Mesendoderm (in vitro differentiated cells): ENCODE data around the gene SPATA6.
A peak's percentile ranks its signal among the peaks of the same experiment; 100 is the strongest.

Source experiments
- DNase-seq: peaks from one replicate; pipeline ENCODE4 v3.0.0; 2013
- H2AK5ac ChIP-seq: 2 replicates; pipeline ENCODE4 v1.6.1; 2013; ENCODE audit warnings: low read length, inconsistent platforms
- H2BK120ac ChIP-seq: 2 replicates; pipeline ENCODE4 v1.6.1; 2013; ENCODE audit warnings: low read depth, mild to moderate bottlenecking, low read length, moderate library complexity, mixed read lengths
- H2BK15ac ChIP-seq: replicated peaks from 2 replicates; pipeline ENCODE4 v1.6.1; 2013; ENCODE audit warnings: low read depth, mild to moderate bottlenecking, moderate library complexity
- H2BK5ac ChIP-seq: 2 replicates; pipeline ENCODE4 v1.6.1; 2013; ENCODE audit warnings: low read length, inconsistent platforms
- H3K18ac ChIP-seq: 2 replicates; pipeline ENCODE4 v1.6.1; 2013; ENCODE audit warnings: mild to moderate bottlenecking, low read length, mixed read lengths
- H3K23ac ChIP-seq: one replicate; pipeline ENCODE4 v1.6.1; 2013; ENCODE audit warnings: low read length
- H3K27ac ChIP-seq: 2 replicates; pipeline ENCODE4 v1.5.1; 2013; ENCODE audit warnings: low read depth, mild to moderate bottlenecking, inconsistent platforms, low read length, moderate library complexity
- H3K27me3 ChIP-seq: 2 replicates; pipeline ENCODE4 v1.6.1; 2013; ENCODE audit warnings: low read length, control low read depth, mild to moderate bottlenecking, inconsistent platforms; ENCODE audit not compliant: insufficient read depth, poor library complexity
- H3K36me3 ChIP-seq: 2 replicates; pipeline ENCODE4 v1.6.1; 2013; ENCODE audit warnings: low read length, inconsistent platforms; ENCODE audit not compliant: control insufficient read depth, insufficient read depth
- H3K4ac ChIP-seq: one replicate; pipeline ENCODE4 v1.6.1; 2013; ENCODE audit warnings: low read depth, mild to moderate bottlenecking, low read length, moderate library complexity
- H3K4me1 ChIP-seq: 2 replicates; pipeline ENCODE4 v1.6.1; 2013; ENCODE audit warnings: low read depth, low read length, inconsistent platforms; ENCODE audit not compliant: control insufficient read depth
- H3K4me2 ChIP-seq: 2 replicates; pipeline ENCODE4 v1.6.1; 2013; ENCODE audit warnings: low read length
- H3K4me3 ChIP-seq: 2 replicates; pipeline ENCODE4 v1.5.1; 2013; ENCODE audit warnings: mild to moderate bottlenecking, low read length
- H3K56ac ChIP-seq: one replicate; pipeline ENCODE4 v1.6.1; 2013; ENCODE audit warnings: low read length
- H3K79me1 ChIP-seq: 2 replicates; pipeline ENCODE4 v1.6.1; 2013; ENCODE audit warnings: low read length, inconsistent platforms
- H3K79me2 ChIP-seq: 2 replicates; pipeline ENCODE4 v1.6.1; 2013; ENCODE audit warnings: mild to moderate bottlenecking, low read length; ENCODE audit not compliant: control insufficient read depth, insufficient read depth
- H3K9ac ChIP-seq: 2 replicates; pipeline ENCODE4 v1.6.1; 2013; ENCODE audit warnings: low read length, inconsistent platforms
- H4K5ac ChIP-seq: one replicate; pipeline ENCODE4 v1.6.1; 2013; ENCODE audit warnings: low read length
- H4K8ac ChIP-seq: one replicate; pipeline ENCODE4 v1.6.1; 2013; ENCODE audit warnings: low read depth, mild to moderate bottlenecking, control low read depth, low read length, moderate library complexity
- WGBS: extraction: QIAGEN DNeasy Blood & Tissue Kit; methylation state at CpG from one replicate; pipeline ENCODE4 v1.1.7; 2013; ENCODE audit warnings: low lambda C conversion rate, missing lambda C conversion rate; ENCODE audit not compliant: insufficient coverage; ENCODE audit errors: extremely low coverage; 5-methylcytosine and 5-hydroxymethylcytosine counted together

Gene SPATA6

GRCh38 chr1:48470481-48470855 lies 1.5 kb downstream of the SPATA6 start:
- WGBS = no CpG with 5 or more reads among the region's 6 CpGs

GRCh38 chr1:48469616-48470480 lies 2.2 kb downstream of the SPATA6 start:
- Histone ChIP-seq H3K4me1 (peaks cover 8% of the 10 kb centered on the region), H3K79me2 (no peaks in the 10 kb centered on the region), H3K4me3 (no peak overlapping the region), H3K27me3 (no peaks in the 10 kb centered on the region), H3K4me2 (no peak overlapping the region), H2AK5ac (no peak overlapping the region), H4K5ac (no peak overlapping the region), H3K56ac (peak overlapping the region; percentile 92), H2BK5ac (no peak overlapping the region), H3K9ac (peak overlapping the region; percentile 89), H3K79me1 (no peaks in the 10 kb centered on the region), H3K36me3 (no peaks in the 10 kb centered on the region), H3K23ac (no peak overlapping the region), H2BK120ac (no peak overlapping the region), H2BK15ac (peak overlapping the region; percentile 92), H3K27ac (no peak overlapping the region), H4K8ac (no peak overlapping the region), H3K4ac (no peak overlapping the region), H3K18ac (peak overlapping the region; percentile 71)
- WGBS = no CpG with 5 or more reads among the region's 12 CpGs
- peak; percentile 11 for DNase-seq

More at GRCh38 chr1:48470481-48470855, 1.5 kb downstream of the SPATA6 start:
- no peak overlapping the region for H2BK120ac ChIP-seq
- no peak overlapping the region for H2BK15ac ChIP-seq
- H2BK5ac ChIP-seq = no peak overlapping the region
- peak overlapping the region; percentile 87 for H3K4me2 ChIP-seq
- no peak overlapping the region for H4K5ac ChIP-seq
- peak overlapping the region; percentile 89 for H3K9ac ChIP-seq
- H3K23ac ChIP-seq = no peak overlapping the region
- no peaks in the 10 kb centered on the region for H3K36me3 ChIP-seq
- H4K8ac ChIP-seq = peak overlapping the region; percentile 15
- H3K4me3 ChIP-seq = no peak overlapping the region
- H3K4ac ChIP-seq = peak overlapping the region; percentile 73
- peak overlapping the region; percentile 71 for H3K18ac ChIP-seq
- no peak overlapping the region for H3K27ac ChIP-seq
- peak overlapping the region; percentile 11 for H2AK5ac ChIP-seq
- peak overlapping the region; percentile 92 for H3K56ac ChIP-seq
- no peaks in the 10 kb centered on the region for H3K79me2 ChIP-seq
- H3K27me3 ChIP-seq = no peaks in the 10 kb centered on the region
- peaks cover 8% of the 10 kb centered on the region for H3K4me1 ChIP-seq
- DNase-seq = peak; percentile 58
- H3K79me1 ChIP-seq = no peaks in the 10 kb centered on the region

DNA sequence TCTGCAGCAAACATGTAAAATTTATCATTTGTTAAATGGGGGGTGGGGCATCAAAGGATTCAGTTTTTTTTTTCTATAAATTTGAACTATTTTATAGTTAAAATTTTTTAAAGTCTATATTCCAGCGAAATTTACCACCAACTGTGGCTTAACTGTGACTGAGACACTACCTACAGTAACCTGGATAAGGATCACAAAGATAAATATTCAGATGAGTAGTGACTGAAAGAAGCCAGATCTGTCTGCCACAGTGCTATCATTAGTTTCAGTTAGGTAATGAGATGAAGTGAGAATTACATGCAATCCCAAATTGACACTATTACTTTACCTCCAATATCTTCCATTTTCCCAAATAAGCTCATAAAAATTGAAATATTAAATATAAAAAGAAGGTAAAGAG lies 5.4 kb downstream of the SPATA6 start:
- no peak overlapping the region for H2BK15ac ChIP-seq
- H3K4me2 ChIP-seq = no peak overlapping the region
- no peak overlapping the region for H3K18ac ChIP-seq
- H2AK5ac ChIP-seq = no peak overlapping the region
- no peak overlapping the region for H3K56ac ChIP-seq
- no CpG with 5 or more reads among the region's 1 CpG for WGBS
- H3K4me1 ChIP-seq = peaks cover 8% of the 10 kb centered on the region
- H2BK5ac ChIP-seq = no peak overlapping the region
- no peaks in the 10 kb centered on the region for H3K79me2 ChIP-seq
- H4K8ac ChIP-seq = no peak overlapping the region
- no peak overlapping the region for H3K9ac ChIP-seq
- no peak overlapping the region for H4K5ac ChIP-seq
- H3K4me3 ChIP-seq = no peak overlapping the region
- H3K27ac ChIP-seq = no peak overlapping the region
- peaks cover 2% of the 10 kb centered on the region for H3K79me1 ChIP-seq
- no peak overlapping the region for H2BK120ac ChIP-seq
- H3K4ac ChIP-seq = no peak overlapping the region
- H3K23ac ChIP-seq = no peak overlapping the region
- DNase-seq = peak; percentile 7
- H3K36me3 ChIP-seq = no peaks in the 10 kb centered on the region
- no peaks in the 10 kb centered on the region for H3K27me3 ChIP-seq

DNA sequence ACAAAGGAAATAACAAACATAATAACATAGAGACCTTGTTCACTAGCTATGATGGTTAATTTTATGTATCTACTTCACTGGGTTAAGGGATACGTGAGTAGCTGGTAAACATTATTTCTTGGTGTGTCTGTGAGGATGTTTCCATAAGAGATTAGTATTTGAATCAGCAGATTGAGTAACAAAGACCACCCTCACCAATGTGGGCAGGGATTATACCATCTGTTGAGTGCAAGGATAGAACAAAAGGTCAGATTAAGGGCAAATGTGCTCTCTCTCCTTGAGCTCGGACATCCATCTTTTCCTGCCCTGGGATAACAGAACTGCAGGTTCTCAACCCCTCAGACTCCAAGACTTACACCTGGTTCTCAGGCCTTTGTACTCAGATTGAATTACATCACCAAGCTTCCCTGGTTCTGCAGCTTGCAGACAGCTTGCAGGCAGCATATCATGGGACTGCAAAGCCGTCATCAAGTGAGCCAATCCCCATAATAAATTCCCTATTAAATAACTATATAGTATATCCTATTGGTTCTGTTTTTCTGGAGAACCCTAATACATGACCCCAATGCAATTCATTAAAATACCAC lies 9.2 kb downstream of the SPATA6 start:
- H3K4me2 ChIP-seq = no peak overlapping the region
- no CpG with 5 or more reads among the region's 3 CpGs for WGBS

GRCh38 chr1:48450505-48450904 lies 21.5 kb downstream of the SPATA6 start:
- no peak overlapping the region for H3K23ac ChIP-seq
- no peak overlapping the region for H2BK120ac ChIP-seq
- H3K27ac ChIP-seq = no peak overlapping the region
- DNase-seq = no peak
- H3K18ac ChIP-seq = no peak overlapping the region
- no peaks in the 10 kb centered on the region for H3K79me1 ChIP-seq
- WGBS = no CpG with 5 or more reads among the region's 1 CpG
- H3K36me3 ChIP-seq = no peaks in the 10 kb centered on the region
- H4K8ac ChIP-seq = no peak overlapping the region
- no peak overlapping the region for H2BK5ac ChIP-seq
- no peaks in the 10 kb centered on the region for H3K27me3 ChIP-seq
- H2BK15ac ChIP-seq = no peak overlapping the region
- no peak overlapping the region for H2AK5ac ChIP-seq
- H3K4me3 ChIP-seq = no peak overlapping the region
- no peak overlapping the region for H3K56ac ChIP-seq
- no peak overlapping the region for H3K4me2 ChIP-seq
- no peaks in the 10 kb centered on the region for H3K79me2 ChIP-seq
- H3K4ac ChIP-seq = no peak overlapping the region
- H3K4me1 ChIP-seq = no peaks in the 10 kb centered on the region
- no peak overlapping the region for H4K5ac ChIP-seq
- H3K9ac ChIP-seq = no peak overlapping the region

More for the DNA sequence above, 9.2 kb downstream of the SPATA6 start:
- Histone ChIP-seq H2BK5ac (no peak overlapping the region), H2BK15ac (no peak overlapping the region), H3K79me1 (peaks cover 2% of the 10 kb centered on the region), H3K27me3 (no peaks in the 10 kb centered on the region), H4K8ac (no peak overlapping the region), H4K5ac (no peak overlapping the region), H3K9ac (no peak overlapping the region), H3K23ac (no peak overlapping the region), H3K4me1 (no peaks in the 10 kb centered on the region), H3K4ac (no peak overlapping the region), H3K79me2 (no peaks in the 10 kb centered on the region), H2AK5ac (no peak overlapping the region), H3K27ac (no peak overlapping the region), H3K4me3 (no peak overlapping the region), H3K18ac (no peak overlapping the region), H3K56ac (no peak overlapping the region), H2BK120ac (no peak overlapping the region), H3K36me3 (no peaks in the 10 kb centered on the region)
- DNase-seq = peak; percentile 43
